GM03348 (cell line): ENCODE measurements around the gene USP27X.

ENCODE experiments used
- DNase-seq: peaks from one replicate; pipeline ENCODE4 v3.0.0; 2012; ENCODE audit warnings: low spot score

The USP27X gene

DNA sequence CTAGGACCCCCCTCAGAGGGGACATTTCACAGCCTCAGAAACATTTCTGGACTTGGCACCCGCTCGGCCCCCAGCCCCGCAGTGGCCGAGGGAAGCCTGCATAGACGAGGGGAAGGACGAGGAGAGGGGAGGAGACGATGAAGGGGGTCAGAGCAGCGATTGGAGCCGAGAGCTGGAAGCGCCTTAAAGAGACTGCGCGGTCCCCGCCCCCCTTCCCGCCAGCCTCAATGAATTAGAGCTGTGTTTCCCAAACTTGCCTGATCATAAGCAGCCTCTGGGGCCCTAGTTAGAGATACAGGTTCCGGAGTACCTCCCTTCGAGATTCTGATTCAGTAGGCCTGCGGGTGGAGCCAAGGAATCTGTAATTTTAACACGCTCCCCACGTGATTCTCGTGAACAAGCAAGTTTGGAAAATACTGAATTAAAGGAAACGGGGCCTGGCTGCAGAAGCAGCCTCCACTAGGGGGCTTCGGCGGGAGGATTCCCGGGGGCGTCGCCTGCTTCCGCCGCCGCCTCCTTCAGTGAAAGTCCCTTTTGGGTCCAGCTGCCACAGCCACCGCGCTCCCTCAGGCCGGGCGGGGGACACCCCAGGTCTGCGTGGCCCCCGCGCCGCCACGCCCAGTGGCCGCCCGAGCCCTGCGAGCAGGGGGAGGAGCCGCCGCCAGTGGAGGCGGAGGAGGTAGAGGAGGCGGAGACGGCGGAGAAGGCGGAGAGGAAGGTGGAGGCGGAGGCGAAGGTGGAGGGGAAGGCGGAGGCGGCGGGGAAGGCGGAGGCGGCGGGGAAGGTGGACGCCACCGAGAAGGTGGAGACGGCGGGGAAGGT lies at the start of gene USP27X:
USP27X (plus strand) TSS at position 651 of the 822 bp plus-strand sequence. CDS start 824 bp downstream, outside the sequence.
- peak; percentile 86 for DNase-seq

DNA sequence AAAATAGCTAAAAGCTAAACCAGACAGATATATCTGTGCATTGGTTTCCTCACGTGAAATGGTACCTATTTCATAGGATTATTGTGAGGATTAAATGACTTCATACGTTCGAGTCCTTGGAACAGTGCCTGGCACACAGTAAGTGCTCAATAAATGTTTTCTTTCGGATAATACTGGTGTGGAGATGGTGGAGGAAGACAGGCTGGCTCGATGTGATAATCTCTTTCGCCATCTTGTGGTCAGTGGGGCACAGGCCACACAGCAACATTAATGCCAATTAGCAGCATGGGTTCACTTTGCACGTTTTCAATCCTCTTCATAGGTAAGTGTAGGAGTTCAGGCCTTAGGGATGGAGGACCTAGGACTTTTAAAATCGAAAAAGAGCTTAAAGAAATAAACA lies 40.9 kb upstream of the USP27X start:
- peak; percentile 24 for DNase-seq

- DNase-seq: peak; percentile 9
Observed at GRCh38 chrX:49840679-49841078, 38.6 kb upstream of the USP27X start.

DNA sequence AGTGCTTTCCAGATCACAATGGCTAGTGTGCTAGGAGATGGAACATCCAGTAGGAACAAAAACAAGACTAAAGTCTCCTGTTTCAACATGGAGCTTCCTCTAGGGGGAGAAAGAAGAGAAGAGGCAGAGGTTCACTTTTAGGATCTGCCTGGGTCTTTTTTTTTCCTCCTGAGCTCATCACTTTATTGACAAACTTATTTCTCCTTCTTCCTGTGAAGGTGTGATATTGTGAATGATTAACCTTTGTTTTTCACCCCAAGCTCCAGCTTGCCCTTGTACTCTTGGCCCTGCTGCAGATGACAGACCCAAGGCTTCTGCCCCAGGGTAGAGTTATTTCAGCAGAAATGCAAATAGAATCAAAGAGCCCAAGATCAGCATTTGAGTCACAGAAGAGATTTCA lies 36.7 kb upstream of the USP27X start:
- no peak for DNase-seq

- no peak for DNase-seq
Observed at GRCh38 chrX:49844611-49845010, 34.7 kb upstream of the USP27X start.

GRCh38 chrX:49845701-49846403 lies 33.4 kb upstream of the USP27X start:
- no peak for DNase-seq

DNA sequence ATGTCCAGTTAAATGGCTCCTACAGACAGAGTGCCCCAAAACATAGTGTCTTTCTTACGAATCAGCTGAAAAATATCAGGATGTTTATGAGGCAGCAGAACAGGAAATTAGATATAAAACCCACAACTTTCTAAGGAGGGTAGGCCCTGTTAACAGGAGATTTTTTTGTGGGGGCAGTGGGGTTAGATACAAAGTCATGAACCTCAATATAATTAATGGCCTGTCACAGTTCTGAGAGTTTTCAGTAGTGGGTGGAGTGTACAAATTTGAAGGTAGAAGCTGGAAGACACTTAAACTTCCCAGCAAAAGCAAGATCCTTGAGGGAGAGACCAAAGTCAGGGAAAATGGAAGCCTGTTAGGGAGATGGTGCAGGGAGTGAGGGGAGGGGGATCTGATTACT lies 32.8 kb upstream of the USP27X start:
- DNase-seq: no peak

DNA sequence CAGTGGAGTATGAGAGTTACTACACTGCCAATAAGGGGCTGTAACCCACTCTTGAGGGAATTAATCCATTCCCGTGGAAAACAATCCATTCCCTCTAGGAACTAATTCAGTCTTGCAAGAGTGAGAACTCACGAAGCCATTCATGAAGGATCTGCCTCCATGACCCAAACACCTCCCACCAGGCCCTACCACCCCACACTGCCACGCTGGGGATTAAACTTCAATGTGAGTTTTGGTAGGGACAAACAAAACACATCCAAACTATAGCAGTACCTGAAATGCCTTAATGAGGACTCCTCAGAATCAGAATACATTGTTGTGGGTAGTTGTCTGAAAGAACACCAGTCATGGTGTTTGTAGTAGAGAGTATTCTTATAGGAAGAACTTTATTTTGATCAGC lies 31.0 kb upstream of the USP27X start:
- no peak for DNase-seq

GRCh38 chrX:49850028-49850427 lies 29.3 kb upstream of the USP27X start:
- no peak for DNase-seq

DNA sequence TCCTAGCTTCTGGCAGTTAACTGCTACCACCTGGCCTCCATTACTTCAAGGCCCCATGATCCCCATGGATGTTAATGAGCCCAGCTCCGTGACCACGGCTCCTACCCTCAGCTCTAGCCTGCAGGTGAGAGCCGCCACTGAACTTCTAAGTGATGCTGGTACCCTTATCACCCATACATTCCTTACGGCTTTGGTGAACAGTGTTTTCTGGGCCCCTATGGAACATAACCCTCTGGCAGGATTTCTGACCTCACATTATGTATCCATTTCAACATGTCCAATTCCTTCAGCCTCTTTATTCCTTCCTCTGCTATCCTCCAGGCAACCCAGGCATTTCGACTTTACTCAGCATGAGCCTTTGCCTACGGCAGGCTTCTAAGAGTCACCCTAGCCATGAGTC lies 25.6 kb upstream of the USP27X start:
- DNase-seq: no peak

GRCh38 chrX:49856819-49857218 lies 22.5 kb upstream of the USP27X start:
- DNase-seq: no peak

- no peak for DNase-seq
Observed at GRCh38 chrX:49858341-49858740, 20.9 kb upstream of the USP27X start.

DNA sequence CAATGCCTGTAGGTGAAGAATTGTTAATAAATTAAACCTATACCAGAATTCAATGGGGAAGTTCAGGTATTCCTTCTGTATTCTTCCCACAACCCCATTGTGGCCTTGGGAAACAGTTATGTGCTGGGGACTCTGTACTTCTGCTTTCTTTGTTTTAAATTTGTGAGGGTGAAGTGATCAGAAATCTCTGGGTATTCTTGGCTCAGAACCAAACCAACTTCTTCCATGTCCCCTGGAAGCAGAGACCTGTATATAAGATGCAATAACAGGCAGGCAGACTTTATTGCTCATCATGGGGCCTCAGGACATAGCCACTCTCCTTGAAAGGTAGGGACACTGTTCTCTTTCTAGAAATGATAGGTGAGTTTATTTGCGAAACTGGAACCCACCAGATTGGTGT lies 19.8 kb upstream of the USP27X start:
- DNase-seq: no peak

DNA sequence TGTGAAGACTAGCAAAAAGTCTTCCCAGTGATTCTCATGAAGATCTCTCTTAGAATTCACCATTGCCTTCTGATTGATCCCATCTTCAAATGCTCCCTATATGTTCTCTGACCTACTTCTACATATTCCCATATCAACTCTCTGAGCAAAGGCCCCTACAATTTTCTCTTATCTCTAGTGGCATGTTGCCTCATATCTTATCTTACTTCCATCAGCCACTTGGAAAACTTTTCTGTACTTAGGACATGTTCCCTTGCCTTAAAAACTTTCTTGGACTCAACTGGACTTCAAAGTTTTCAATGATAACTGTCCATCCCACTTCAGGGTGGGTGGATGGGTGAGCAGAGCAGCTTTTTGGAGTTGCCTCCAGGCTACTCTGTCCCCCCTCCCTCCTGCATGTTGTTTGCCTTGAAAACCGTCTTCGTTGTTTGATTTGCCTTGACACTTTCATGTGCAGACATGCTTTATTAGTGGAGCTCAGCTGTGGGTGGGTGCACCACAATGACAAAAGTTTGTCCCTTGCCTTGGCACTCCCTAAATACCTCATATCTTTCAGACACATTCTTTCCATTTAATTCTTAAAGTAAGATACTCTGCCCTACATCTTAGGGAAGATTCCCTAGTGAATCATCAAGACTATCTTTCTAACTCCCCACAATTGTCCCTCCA lies 18.3 kb upstream of the USP27X start:
- no peak for DNase-seq

DNA sequence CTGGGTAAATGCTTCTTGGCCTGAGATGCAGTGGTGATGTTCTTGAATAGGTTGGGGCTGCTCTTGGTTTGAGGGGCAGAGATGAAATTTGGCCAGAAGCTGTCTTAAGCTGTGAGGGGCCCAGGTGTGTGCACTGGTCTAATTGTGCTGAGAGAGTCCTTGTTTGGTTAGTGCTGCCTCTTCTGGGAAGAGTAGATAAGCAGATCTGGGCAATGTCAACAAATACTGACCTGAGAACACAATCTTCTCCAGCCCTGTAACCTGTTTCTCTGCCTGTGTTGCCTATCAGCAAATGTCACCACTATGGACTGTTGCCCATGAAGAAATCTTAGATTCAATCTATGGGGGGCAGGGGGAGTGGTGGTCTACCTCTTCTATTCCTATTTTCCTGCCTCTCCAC lies 17.2 kb upstream of the USP27X start:
- DNase-seq: no peak

GRCh38 chrX:49868739-49869138 lies 10.5 kb upstream of the USP27X start:
- no peak for DNase-seq

- peak; percentile 19 for DNase-seq
Observed at GRCh38 chrX:49876750-49877149, 2.5 kb upstream of the USP27X start.

GRCh38 chrX:49877397-49878101 lies 1.7 kb upstream of the USP27X start:
- no peak for DNase-seq

DNA sequence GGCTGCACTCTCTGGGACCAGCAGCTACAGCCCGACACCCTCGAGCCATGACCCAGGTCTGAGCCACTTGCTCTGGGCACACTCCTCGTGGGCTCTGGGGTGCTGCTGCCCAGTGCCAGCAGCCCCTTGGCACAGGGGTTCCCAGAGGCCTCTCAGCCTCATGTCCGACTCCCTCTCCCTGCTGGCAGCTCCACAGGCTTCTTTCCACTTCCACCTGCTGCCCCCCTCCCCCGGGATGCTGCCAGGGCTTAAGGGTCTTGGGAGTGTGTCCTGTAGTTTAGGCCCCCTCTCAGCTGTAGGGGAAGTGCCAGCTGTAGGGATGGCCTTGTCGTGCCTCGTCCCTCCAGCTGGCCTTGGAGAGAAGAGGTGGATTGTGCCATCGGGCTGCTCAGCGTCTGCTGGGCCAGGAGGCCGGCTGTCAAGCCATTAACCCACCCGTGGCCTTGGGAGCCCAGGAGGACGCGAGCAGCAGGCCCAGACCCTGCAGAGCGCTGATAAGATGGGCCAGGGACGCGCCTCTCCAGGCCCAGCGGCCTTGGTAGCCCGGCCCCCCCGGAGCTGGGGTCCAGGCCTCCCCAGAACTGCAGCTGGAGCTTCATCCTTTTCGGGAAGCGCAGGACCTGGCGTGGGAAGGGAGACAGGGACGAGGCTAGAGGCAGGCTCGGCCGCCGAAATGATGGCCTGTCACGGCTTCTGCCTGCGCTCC lies 1.0 kb upstream of the USP27X start:
- no peak for DNase-seq

DNA sequence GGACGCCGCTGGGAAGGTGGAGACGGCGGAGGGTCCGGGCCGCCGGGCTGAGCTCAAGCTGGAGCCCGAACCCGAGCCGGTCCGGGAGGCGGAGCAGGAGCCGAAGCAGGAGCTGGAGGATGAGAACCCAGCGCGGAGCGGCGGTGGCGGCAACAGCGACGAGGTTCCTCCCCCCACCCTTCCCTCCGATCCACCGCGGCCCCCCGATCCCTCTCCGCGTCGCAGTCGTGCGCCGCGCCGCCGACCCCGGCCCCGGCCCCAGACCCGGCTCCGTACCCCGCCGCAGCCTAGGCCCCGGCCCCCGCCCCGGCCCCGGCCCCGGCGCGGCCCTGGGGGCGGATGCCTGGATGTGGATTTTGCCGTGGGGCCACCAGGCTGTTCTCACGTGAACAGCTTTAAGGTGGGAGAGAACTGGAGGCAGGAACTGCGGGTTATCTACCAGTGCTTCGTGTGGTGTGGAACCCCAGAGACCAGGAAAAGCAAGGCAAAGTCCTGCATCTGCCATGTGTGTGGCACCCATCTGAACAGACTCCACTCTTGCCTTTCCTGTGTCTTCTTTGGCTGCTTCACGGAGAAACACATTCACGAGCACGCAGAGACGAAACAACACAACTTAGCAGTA lies 483 bp downstream of the USP27X start:
- no peak for DNase-seq

- DNase-seq: no peak
Observed at GRCh38 chrX:49880668-49881067, 1.4 kb downstream of the USP27X start.
